T follicular helper cell (primary cell): Measurements from ENCODE around the gene GAS5.
A peak's percentile ranks its signal among the peaks of the same experiment; 100 is the strongest.
"Not testable (repeated sequence)": the region's sequence is repeated elsewhere in the genome, so short reads cannot be mapped to it uniquely, and the experiment has no call there.

Experiments
- DNase-seq: peaks from one replicate; pipeline ENCODE4 v3.0.0-alpha.2; 2020; ENCODE audit warnings: low read depth
- total RNA-seq, 2 experiments: gene quantifications; one replicate each; lab custom pipeline; 2026; lab: John Stamatoyannopoulos, UW

GAS5 gene
- total RNA-seq: 304 to 518 reads per million in 2 experiments

- peak; percentile 99 for DNase-seq
These were observed at the start of gene GAS5 for GRCh38 chr1:173867753-173868265. Gene GAS5, minus strand, starts transcription at chr1:173867989.

- no peak for DNase-seq
These were observed 49.4 kb upstream of the GAS5 start, which contains the start of gene SERPINC1 for GRCh38 chr1:173917149-173917548. Gene SERPINC1, minus strand, starts transcription at chr1:173917327. Its CDS starts 68 bp downstream, at chr1:173917259.

GRCh38 chr1:173916667-173917066, 48.9 kb upstream of the GAS5 start:
- DNase-seq: no peak

GRCh38 chr1:173915596-173915995, 47.8 kb upstream of the GAS5 start:
- no peak for DNase-seq

GRCh38 chr1:173914366-173914871, 46.6 kb upstream of the GAS5 start:
- DNase-seq: no peak

GRCh38 chr1:173913111-173913510, 45.3 kb upstream of the GAS5 start:
- no peak for DNase-seq

- DNase-seq: no peak
These were observed 36.2 kb upstream of the GAS5 start for GRCh38 chr1:173903827-173904531.

GRCh38 chr1:173900992-173901391, 33.2 kb upstream of the GAS5 start:
- DNase-seq: no peak

GRCh38 chr1:173900427-173900826, 32.6 kb upstream of the GAS5 start:
- DNase-seq: no peak

GRCh38 chr1:173894189-173894588, 26.4 kb upstream of the GAS5 start:
- DNase-seq: no peak

GRCh38 chr1:173893611-173894010, 25.8 kb upstream of the GAS5 start:
- no peak for DNase-seq

- no peak for DNase-seq
These were observed 22.1 kb upstream of the GAS5 start for GRCh38 chr1:173889885-173890284.

GRCh38 chr1:173888749-173889148, 21.0 kb upstream of the GAS5 start:
- DNase-seq: no peak

- DNase-seq: no peak
These were observed 19.8 kb upstream of the GAS5 start for GRCh38 chr1:173887627-173888026.

GRCh38 chr1:173886746-173887611, 19.2 kb upstream of the GAS5 start:
- no peak for DNase-seq

GRCh38 chr1:173884701-173885100, 16.9 kb upstream of the GAS5 start:
- DNase-seq: no peak

- DNase-seq: not testable (repeated sequence)
These were observed 13.3 kb upstream of the GAS5 start for GRCh38 chr1:173881117-173881516.

GRCh38 chr1:173878251-173878650, 10.5 kb upstream of the GAS5 start:
- no peak for DNase-seq

GRCh38 chr1:173876732-173877131, 8.9 kb upstream of the GAS5 start:
- DNase-seq: no peak

- DNase-seq: no peak
These were observed 3.7 kb upstream of the GAS5 start for GRCh38 chr1:173871500-173871899.

- no peak for DNase-seq
These were observed 3.3 kb upstream of the GAS5 start for GRCh38 chr1:173871091-173871490.

GRCh38 chr1:173870252-173871075, 2.7 kb upstream of the GAS5 start:
- DNase-seq: no peak
